ENCODE results near the gene BACE1.
"Not testable (repeated sequence)": the region's sequence is repeated elsewhere in the genome, so short reads cannot be mapped to it uniquely, and the experiment has no call there.

GRCh38 chr11:117264624-117265323 is 51.3 kb downstream of the BACE1 start:
- TF ChIP-seq EZH2 (IDR thresholded peaks at IDR 0.05; ENCODE audit: borderline replicate concordance, low read depth, low read length, severe bottlenecking); POLR2A (IDR thresholded peaks at IDR 0.05; ENCODE audit: low read depth, low read length); POLR2AphosphoS5 (IDR thresholded peaks at IDR 0.05; ENCODE audit: insufficient read depth, low read depth, low read length); MAX (IDR thresholded peaks at IDR 0.05; ENCODE audit: insufficient read depth, insufficient read length); JUN (IDR thresholded peaks at IDR 0.05; ENCODE audit: borderline replicate concordance, insufficient read depth, insufficient read length, low read depth); MYC (IDR thresholded peaks at IDR 0.05; ENCODE audit: low read depth, low read length): not testable (repeated sequence)
- TF ChIP-seq, protein P1, sequence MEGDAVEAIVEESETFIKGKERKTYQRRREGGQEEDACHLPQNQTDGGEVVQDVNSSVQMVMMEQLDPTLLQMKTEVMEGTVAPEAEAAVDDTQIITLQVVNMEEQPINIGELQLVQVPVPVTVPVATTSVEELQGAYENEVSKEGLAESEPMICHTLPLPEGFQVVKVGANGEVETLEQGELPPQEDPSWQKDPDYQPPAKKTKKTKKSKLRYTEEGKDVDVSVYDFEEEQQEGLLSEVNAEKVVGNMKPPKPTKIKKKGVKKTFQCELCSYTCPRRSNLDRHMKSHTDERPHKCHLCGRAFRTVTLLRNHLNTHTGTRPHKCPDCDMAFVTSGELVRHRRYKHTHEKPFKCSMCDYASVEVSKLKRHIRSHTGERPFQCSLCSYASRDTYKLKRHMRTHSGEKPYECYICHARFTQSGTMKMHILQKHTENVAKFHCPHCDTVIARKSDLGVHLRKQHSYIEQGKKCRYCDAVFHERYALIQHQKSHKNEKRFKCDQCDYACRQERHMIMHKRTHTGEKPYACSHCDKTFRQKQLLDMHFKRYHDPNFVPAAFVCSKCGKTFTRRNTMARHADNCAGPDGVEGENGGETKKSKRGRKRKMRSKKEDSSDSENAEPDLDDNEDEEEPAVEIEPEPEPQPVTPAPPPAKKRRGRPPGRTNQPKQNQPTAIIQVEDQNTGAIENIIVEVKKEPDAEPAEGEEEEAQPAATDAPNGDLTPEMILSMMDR (IDR thresholded peaks at IDR 0.05; ENCODE audit: extremely low read depth in 1 of 2, insufficient read depth in 1 of 2, low read depth in 1 of 2, low read length in 2 of 2), result not testable (repeated sequence)

Measured in endothelial cell of umbilical vein (primary cell).